GM18861 (cell line): ENCODE data around the gene ITGA2.

Source experiments
- ATAC-seq: cut with Tn5 transposase; IDR thresholded peaks from one replicate; pipeline ENCODE4 v1.9.1; 2021; ENCODE audit not compliant: unreplicated experiment

Gene ITGA2

DNA sequence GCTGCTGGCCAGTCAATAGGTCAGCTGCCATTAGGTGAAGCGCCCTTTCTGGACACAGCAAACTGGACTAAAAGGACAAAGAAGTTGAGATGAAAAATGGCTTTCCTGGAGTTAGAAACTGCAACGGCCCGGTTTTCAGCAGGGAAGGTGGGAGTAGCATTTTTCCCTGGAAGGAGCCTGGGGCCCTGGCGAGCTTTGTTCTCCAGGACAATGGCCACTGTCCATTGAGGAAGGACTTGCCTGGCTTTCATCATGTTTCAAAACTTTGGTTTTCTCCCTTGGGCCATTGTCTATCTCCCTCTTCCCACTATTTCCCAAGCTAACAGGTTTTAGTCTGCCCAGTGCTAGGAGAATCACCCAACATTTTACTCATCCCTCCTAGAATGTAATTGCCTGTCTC is 64.2 kb downstream of the ITGA2 start:
- no peak for ATAC-seq

DNA sequence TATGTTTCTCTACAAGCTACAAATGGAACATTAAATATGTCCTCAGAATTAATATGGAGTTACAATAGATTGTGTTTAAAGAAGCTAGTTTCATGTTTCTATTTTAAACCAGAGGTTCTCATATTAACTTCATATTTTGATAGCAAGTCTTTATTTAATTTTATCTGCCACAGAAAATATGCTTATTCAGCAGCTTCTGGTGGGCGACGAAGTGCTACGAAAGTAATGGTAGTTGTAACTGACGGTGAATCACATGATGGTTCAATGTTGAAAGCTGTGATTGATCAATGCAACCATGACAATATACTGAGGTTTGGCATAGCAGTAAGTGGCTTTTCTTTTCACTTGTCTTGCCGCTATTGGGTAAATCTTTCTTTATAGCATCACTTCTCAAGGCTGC is 66.2 kb downstream of the ITGA2 start:
- no peak for ATAC-seq

DNA sequence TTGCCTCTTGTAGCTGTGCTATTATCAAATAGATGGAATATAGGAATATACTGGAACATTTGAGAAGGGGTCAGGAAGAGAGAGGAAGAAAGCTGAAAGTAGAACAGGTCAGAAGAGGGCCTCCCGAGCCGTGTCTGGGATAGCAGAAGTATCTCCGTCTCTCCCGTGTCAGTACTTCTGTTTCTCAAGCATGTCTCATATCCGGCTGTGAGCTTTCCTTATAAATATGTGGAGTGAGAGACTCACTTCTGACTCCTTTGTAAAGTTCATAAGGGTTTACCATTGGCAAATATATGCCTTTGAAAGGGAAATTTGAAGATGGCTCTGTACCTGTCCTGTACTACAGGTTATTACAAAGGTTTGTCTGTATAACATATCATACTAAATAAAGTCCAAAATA is 70.1 kb downstream of the ITGA2 start:
- ATAC-seq, result no peak

DNA sequence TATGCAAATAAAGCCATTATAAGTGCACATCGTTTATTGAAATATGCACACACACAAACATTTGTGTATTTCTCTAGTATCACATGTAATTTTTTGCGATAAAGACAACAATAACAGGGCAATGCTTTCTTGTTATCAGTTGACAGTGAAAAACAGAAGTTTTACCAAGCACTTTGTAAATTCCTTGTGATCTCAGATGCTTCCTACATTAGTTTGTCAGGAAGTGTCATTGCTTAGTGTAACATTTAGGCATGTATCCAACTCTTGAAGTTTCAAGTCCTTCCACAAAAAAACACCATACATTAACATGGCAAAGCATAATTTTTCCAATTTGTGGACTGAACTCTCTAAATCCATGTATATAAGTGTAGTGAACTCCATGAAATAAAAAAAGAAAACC is 74.0 kb downstream of the ITGA2 start:
- no peak for ATAC-seq

DNA sequence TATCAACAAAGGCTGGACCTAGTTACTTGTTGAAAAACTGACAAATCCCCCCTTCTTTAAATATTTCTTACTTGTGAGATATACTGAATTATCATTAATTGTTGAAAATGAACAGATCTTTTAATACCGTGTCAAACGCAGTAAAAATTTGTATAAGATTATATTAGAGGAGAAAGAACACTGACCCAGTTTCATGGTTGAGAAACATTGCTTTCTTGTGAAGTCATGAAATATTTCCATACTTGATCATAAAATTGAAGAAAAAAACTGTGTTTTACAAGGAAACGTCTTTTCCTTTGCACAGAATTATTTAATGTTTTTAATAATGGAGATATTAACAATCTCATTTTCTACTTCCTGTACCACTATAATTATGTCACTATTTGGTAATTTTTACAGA is 74.6 kb downstream of the ITGA2 start:
- ATAC-seq, result no peak

DNA sequence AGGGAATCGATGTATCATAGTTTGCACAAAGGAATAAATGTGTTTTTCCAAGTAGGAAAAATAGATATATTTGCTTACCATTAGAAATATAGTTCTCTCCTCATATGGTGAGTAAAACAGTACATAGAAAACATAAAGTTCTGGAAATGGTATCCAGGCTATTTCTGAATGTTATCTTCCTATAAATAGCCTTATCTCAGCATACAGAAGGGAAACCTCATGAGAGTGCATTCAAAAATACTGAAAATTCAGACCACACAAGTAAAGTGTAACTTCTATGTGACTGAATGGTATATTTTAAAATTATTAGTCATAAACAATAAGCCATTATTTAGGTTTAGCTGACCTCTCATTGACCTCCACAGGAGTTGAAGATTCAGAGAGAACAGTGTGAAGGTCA is 76.9 kb downstream of the ITGA2 start:
- ATAC-seq, result no peak

DNA sequence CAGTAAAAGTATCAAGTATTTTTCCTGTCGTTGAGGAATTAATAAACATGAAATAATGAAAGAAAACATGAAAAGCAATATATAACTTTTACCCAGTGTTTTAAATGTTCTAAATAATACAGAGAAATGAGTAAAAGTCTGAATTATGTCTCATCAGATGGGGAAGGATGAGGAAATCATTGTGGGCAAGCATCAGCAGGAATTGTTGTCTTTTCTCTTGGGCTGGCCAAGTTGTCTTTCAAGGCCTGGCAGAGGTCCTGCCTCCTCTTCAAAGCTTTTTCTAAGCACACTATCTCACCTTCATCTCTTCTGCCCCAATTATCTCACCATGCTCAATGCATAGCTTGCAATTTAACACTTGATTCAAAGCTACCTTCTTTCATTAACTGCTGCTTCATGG is 78.5 kb downstream of the ITGA2 start:
- ATAC-seq, result no peak

DNA sequence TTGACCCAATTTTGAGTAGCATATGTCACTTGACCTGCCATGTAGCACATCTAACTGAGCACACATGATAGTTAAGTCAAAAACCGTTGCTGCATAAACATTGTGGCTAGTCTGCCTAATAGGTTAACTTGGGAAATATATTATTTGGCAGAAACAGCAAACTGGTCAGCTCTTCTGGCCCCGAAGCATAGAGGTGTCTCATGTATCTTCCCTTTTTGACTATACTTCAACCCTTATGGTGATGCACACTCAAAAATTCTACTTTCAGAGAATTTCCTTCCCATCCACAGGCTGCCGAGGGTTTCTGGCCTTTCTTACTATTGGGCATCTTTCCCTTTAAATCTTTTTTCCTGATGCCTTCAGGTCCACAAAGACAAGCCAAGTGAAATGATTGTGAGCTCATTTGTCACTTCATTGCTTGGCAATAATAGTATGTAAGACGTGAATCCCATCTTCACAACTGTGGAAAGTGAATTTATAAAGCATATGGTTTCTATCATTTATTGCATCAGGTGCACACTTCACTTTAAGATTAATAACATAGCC is 79.2 kb downstream of the ITGA2 start:
- no peak for ATAC-seq

DNA sequence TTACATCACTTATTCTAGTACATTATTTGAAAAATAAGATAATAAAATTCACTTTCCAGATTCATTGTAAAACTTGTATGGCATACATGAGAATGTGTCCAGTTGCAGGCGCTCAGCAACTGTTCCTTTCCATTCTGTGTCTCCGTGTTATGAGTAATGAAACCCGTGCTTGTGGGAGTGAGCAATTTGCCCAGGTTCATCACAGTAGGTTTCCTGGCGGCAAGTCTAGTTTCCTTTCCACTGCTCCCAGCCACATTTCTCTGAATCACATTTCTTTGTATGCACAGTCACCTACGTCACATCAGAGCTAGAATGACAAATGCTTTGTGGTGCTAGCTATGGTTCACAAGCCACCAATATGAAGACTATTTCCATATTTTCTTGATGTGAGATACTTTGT is 80.5 kb downstream of the ITGA2 start:
- no peak for ATAC-seq

DNA sequence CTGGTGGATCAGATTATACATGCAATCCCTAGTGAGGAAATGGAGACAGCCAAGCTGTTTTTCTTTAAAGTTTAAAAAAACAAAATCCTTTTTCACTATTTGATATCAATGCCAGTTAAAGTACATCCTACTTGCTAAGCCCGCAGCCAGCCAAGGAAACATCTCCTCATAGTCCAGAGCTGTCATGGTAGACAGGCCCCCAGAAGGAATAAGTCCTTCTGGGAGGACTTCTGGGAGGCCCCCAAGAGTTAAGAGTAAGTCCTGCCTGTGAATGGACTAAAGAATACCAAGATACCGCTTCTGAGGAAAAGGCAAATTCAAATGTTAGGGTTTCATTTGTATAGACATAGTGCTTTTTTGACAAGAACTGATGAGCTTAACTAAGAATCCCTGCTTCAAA is 82.1 kb downstream of the ITGA2 start:
- no peak for ATAC-seq

DNA sequence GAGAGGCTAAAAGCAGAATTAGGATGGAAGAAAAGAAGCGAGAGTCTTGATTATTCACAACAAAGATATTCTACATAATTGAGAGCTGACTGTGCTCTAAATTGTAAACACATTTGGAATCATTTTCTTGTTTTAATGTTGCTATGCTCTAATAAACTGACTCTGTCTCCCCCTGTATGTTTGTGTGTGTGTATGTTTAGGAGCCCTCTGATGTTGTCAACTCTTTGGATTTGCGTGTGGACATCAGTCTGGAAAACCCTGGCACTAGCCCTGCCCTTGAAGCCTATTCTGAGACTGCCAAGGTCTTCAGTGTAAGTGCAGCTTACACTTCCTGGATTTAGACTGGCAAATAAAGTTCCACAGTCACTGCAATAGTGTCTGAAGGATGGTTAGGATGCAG is 82.6 kb downstream of the ITGA2 start:
- no peak for ATAC-seq

DNA sequence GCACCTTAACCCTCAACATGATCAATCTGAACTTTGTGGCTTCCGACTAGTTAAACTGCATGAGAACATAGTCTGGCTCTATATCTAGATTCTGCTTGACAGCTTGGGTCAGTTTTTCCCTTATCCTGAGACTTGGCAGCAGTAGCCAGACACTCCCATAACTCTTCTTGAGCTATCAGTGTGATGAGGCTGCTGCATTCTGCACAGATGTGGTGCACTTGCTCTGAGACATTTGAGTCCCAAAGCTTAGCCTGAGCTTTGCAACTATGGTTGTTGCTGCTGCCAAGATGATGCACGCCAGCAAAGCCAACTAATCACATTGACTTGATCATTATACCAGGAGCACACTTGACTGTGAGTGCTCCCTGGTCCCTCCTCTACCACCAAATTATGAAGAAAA is 84.2 kb downstream of the ITGA2 start:
- ATAC-seq, result no peak

DNA sequence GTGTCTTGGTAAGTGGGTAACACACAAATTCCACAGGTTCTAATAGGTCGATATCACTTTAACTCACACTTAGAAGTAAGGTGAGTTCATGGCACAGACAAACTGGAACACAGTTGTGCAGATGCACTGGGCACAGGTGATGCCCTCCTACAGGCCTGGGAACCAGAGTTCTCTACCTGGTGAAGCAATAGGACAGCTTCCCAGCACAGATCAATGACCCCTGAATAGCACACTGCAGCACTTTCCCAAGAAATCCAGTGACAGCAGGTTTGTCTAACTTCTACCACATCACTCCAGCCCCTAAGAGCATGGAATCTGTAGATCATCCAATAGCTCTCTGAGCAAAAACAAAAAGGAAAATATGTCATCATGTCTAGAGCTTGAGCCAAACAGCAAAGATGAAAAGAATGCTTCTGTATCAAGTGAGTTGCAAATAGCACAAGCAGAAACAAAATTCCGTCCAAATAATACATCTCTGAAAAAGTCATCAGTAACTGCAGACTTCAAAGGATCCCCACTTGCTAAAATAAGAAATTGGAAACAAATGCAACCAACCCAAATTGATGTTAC is 86.9 kb downstream of the ITGA2 start:
- ATAC-seq, result no peak

DNA sequence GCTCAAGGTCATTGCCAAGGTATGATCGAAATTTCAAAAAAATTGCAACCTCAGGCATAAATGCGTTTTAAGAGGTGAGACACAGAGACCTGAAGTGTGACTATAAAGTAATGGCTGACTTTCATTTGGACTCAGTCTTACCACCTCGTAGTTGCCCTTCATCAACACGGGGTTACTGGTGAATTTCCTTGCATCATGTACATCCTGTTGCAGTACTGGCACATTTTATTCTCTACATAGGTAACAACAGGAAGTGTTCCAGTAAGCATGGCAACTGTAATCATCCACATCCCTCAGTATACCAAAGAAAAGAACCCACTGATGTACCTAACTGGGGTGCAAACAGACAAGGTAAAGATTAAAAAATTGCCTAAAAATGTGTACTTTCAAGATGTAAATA is 91.1 kb downstream of the ITGA2 start:
- no peak for ATAC-seq

DNA sequence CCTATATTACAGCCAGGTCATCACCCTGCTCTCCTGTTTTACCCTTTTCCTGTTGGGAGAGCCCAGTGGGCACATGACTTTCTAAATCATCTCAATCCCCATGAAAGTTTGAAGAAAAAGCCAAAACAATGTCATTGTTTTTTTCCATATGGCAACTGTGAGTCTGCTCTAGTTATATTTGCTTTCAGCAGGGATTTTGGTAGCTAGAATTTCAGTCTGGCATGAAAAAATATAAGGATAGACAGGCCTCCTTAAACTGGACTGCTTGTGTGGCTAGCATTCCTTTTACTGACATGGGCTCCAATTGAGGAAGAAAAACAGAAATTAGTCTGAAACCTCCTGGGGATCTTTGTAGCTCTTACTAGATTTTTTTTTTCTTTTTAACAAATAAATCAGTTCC is 94.8 kb downstream of the ITGA2 start:
- no peak for ATAC-seq

DNA sequence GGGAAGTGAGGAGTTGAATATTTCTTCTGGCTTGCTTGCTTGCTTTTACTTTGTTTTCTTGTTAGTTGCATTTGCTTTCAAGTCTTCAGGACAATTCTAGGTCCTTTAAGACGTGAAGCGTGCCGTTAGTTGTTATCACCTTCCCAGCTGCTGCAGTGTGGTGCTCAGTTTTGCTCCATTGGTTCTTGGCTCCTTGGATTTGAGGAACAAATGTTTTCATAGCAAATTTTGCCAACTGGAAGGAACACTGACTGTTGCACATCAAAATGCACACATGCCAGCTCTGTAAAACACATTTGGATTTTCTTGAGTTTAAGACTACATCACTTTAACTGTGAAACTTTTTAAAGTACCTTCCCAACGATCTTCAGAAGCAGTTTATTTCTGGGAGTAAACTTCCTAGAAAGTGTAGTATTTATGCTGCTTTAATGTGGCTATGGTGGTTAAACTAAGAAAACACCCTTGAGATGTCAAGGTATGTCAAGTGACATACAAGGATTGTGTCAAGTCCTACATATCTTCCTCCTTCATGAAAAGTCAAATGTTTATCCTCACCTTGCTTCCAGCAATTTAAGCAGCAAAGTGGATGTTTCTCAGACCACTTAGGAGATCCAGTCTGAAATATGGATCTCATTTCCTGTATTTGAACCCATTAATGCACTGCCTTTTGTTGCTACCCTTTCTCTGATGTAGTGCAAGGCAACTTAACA is 95.5 kb downstream of the ITGA2 start:
- ATAC-seq, result no peak

DNA sequence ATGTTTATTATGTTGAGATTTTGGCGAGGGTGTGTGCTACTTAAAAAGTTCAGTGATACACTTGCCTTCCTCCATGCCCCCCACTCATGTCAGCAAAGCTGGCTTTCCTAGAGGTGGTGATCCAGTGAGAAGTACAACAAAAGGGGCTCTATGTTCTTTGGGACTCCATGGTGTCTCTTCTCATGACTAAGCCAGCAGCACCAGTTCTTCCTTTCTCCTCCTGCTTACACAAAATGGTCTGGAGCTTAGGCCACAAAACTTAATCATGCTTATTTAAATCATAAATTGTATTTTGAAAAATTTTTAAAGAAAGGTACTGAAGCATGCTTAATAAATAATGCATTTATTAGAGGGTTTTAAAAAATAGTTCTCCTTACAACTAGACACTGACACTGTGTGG is 98.0 kb downstream of the ITGA2 start:
- no peak for ATAC-seq

DNA sequence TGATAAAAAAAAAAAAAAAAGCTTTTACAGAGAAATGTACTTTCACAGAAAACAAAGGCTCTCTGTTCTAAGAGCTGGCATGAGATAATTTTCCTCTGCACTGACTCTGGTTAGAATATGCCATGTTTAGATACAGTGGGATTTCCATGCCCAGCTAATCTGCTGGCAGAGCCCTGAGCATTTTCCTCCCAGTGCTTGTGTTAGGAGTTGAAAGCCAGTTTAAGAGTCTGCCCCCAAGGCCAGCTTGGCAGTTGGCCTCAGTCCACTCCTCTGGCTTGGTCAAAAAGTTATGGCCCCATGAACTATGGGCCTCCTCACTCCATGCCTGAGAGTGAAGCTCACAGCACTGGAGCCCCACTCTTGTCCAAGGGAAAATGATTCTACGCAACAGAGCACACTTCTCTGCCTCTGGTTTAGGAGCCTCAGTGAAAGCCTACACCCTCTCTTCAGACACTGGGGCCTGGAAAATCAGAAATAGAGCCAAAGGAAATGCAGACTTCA is 98.5 kb downstream of the ITGA2 start:
- no peak for ATAC-seq

DNA sequence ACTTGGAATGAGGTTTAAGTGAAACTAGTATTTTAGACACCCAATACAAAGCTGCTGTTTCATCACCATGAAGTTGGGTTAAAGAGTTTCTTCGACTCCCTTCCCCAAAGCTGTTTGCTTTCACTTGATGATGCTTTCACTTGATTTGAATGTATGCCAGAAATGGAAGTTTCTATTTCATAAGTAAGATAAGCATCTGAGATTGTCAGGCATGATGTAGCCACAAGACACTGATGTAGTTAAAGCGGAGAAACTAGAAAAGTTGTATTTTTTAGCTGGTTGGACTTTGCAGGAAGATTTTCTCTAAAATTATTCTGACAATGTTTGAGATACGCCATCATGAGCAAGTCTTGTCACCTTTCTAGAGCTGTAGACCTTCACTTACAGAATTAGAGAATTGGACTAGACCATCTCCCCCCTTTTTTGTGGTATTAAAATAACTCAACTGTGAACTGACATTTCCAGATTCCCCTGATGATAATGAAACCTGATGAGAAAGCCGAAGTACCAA is 100.4 kb downstream of the ITGA2 start:
- peak; percentile 89 for ATAC-seq

DNA sequence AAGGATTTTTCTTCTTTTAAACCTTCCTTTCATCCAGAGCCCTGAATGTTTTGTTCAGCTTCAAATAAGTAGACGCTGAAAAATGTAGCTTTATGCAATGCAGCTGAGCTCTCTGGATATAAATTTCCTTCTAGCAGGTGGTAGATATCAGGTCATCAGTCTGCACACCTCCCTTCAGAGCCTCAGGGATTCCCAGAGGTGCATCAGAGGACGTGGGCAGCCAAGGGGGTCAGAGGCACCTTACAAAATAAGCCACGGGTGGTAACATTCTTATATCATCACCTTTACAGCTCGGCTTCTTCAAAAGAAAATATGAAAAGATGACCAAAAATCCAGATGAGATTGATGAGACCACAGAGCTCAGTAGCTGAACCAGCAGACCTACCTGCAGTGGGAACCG is 101.1 kb downstream of the ITGA2 start:
- ATAC-seq, result no peak

DNA sequence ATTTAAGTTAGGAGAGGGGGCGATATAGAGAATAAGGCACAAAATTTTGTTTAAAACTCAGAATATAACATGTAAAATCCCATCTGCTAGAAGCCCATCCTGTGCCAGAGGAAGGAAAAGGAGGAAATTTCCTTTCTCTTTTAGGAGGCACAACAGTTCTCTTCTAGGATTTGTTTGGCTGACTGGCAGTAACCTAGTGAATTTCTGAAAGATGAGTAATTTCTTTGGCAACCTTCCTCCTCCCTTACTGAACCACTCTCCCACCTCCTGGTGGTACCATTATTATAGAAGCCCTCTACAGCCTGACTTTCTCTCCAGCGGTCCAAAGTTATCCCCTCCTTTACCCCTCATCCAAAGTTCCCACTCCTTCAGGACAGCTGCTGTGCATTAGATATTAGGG is 102.1 kb downstream of the ITGA2 start:
- ATAC-seq, result no peak

DNA sequence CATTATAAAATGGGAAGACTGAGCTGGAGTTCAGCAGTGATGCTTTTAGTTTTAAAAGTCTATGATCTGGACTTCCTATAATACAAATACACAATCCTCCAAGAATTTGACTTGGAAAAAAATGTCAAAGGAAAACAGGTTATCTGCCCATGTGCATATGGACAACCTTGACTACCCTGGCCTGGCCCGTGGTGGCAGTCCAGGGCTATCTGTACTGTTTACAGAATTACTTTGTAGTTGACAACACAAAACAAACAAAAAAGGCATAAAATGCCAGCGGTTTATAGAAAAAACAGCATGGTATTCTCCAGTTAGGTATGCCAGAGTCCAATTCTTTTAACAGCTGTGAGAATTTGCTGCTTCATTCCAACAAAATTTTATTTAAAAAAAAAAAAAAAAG is 103.1 kb downstream of the ITGA2 start:
- ATAC-seq, result no peak

DNA sequence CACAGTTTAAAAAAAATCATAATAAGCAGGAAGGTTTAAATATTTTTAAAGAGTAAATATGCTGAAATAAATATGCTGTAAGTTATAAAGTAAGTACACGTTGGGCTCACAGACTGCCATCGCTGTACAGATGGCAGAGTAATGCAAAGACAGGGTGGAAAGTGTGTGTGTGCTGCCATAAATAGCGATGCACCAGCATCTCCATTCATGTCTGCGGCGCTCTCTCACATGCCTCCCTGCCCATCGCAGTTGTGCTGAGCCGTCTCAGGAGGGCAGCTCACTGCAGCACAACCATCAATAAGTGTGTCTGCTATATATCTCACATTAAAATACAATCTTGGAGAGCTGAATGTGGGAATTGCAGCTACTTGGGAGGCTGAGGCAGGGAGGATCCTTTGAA is 106.1 kb downstream of the ITGA2 start:
- ATAC-seq, result no peak
